ENCODE data around the gene IFNA5.
A peak's percentile ranks its signal among the peaks of the same experiment; 100 is the strongest.

IFNA5 gene

DNA sequence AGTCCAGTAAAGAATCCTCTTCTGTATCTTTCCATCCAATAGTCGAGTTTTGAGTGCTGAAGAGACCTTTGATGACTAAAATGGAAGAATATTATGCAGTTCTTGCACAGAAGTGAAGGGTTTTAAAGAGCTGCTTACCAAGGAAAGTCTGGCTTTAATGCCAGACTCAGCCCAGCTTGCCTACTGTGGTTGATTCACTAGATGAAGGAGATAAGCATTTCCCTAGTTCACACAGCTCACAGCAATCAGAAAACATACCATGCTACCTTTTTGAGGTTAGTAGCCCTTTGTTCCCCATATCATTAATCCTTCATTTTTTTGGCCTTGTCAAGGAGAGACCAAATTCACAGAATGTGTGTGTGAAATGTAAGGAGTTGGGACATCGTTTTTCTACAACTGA, 15.3 kb downstream of the IFNA5 start:
- Histone ChIP-seq H3K4me1 (ENCODE audit: control insufficient read depth in 1 of 2, insufficient read depth in 1 of 2, low read depth in 1 of 2, low read length in 1 of 2) (peaks cover 26 to 31% of the 10 kb centered on the region in 2 experiments), H3K27ac (no peak overlapping the region), H3K27me3 (peaks cover 7% of the 10 kb centered on the region), H3K9me3 (no peaks in the 10 kb centered on the region), H3K36me3 (no peaks in the 10 kb centered on the region), H3K4me3 (ENCODE audit: low read depth in 1 of 2, low read length in 1 of 2) (no peak overlapping the region)
- TF ChIP-seq, protein P1, sequence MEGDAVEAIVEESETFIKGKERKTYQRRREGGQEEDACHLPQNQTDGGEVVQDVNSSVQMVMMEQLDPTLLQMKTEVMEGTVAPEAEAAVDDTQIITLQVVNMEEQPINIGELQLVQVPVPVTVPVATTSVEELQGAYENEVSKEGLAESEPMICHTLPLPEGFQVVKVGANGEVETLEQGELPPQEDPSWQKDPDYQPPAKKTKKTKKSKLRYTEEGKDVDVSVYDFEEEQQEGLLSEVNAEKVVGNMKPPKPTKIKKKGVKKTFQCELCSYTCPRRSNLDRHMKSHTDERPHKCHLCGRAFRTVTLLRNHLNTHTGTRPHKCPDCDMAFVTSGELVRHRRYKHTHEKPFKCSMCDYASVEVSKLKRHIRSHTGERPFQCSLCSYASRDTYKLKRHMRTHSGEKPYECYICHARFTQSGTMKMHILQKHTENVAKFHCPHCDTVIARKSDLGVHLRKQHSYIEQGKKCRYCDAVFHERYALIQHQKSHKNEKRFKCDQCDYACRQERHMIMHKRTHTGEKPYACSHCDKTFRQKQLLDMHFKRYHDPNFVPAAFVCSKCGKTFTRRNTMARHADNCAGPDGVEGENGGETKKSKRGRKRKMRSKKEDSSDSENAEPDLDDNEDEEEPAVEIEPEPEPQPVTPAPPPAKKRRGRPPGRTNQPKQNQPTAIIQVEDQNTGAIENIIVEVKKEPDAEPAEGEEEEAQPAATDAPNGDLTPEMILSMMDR (IDR thresholded peaks at IDR 0.05): no peak

DNA sequence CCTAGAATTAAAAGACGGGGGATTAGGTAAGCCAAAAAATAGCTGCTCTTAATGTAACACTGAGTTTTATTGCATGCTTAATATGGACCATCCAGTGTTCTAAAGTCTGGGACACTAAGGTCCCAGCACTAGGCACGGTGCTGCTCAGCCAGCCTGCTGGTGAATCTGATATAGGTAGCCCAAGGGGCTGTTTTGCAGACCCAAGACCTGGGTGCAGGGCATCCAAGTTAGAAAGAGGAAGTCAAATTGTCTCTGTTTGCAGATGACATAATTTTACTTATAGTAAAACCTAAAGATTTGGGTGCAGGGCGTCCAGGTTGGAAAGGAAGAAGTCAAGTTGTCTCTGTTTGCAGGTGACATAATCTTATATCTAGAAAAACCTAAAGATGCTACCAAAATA, 17.8 kb downstream of the IFNA5 start:
- TF ChIP-seq, protein P1 (IDR thresholded peaks at IDR 0.05): no peak
- Histone ChIP-seq H3K27ac (peak overlapping the region; percentile 72), H3K36me3 (no peaks in the 10 kb centered on the region), H3K9me3 (no peaks in the 10 kb centered on the region), H3K27me3 (no peaks in the 10 kb centered on the region), H3K4me1 (ENCODE audit: control insufficient read depth in 1 of 2, insufficient read depth in 1 of 2, low read depth in 1 of 2, low read length in 1 of 2) (peaks cover 25 to 28% of the 10 kb centered on the region in 2 experiments), H3K4me3 (ENCODE audit: low read depth in 1 of 2, low read length in 1 of 2) (peak overlapping the region in 1 of 2 experiments; percentile 39)

DNA sequence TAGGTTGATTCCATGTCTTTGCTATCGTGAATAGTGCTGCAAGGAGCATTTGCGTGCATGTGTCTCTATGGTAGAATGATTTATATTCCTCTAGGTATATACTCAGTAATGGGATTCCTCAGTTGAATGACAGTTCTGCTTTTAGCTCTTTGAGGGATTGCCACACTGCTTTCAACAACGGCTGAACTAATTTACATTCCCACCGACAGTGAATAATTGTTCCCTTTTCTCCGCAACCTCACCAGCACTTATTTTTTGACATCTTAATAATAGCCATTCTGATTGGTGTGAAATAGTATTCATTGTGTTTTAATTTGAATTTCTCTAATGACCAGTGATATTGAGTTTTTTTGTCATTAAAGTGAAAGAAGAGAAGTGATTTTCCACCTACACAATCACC, 18.5 kb downstream of the IFNA5 start:
- peak overlapping the region; percentile 72 for H3K27ac ChIP-seq
- TF ChIP-seq, protein P1 (IDR thresholded peaks at IDR 0.05): no peak

DNA sequence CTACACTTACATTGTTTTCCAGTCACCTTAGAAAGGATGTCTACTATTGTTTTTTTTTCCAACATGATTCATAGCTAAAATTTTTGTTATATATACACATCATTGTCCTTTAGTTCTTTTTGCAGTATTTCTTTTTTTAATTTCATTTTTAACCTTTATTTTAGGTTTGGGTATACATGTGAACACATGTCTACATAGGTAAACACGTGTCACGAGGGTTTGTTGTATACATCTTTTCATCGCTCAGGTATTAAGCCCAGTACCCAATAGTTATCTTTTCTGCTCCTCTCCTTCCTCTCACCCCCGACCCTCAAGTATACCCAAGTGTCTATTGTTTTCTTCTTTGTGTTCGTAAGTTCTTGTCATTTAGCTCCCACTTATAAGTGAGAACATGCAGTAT, 19.0 kb downstream of the IFNA5 start:
- H3K27ac ChIP-seq: peak overlapping the region; percentile 72
- no peaks in the 10 kb centered on the region for H3K9me3 ChIP-seq
- peaks cover 32 to 35% of the 10 kb centered on the region in 2 experiments for H3K4me1 ChIP-seq (ENCODE audit: control insufficient read depth in 1 of 2, insufficient read depth in 1 of 2, low read depth in 1 of 2, low read length in 1 of 2)
- no peaks in the 10 kb centered on the region for H3K36me3 ChIP-seq
- no peak overlapping the region for H3K4me3 ChIP-seq (ENCODE audit: low read depth in 1 of 2, low read length in 1 of 2)
- TF ChIP-seq, protein P1 (IDR thresholded peaks at IDR 0.05): no peak
- H3K27me3 ChIP-seq: no peaks in the 10 kb centered on the region

More for the DNA sequence above, 18.5 kb downstream of the IFNA5 start:
- Histone ChIP-seq H3K4me1 (ENCODE audit: control insufficient read depth in 1 of 2, insufficient read depth in 1 of 2, low read depth in 1 of 2, low read length in 1 of 2) (peaks cover 26 to 30% of the 10 kb centered on the region in 2 experiments), H3K36me3 (no peaks in the 10 kb centered on the region), H3K27me3 (no peaks in the 10 kb centered on the region), H3K9me3 (no peaks in the 10 kb centered on the region), H3K4me3 (ENCODE audit: low read depth in 1 of 2, low read length in 1 of 2) (peak overlapping the region in 1 of 2 experiments; percentile 39)

DNA sequence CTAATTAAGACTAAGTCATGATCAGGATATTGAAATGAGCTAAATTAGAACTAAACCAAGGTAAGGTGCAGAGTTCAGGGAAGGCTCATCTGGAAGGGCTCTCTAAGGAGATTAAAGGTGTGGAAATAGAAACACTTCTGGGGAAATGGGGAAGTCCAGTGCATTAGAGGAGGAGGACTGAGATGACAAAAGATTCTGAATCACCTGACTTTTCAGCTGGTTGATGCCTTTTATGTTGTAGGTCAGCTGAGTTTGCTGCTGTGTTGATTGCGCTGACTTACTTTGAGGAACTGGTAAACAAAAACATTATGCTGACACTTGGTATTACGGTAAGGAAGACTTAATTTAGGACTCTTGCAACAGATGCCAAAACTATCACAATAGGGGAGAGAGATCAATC, 23.8 kb downstream of the IFNA5 start:
- TF ChIP-seq, protein P1 (IDR thresholded peaks at IDR 0.05): no peak
- Histone ChIP-seq H3K4me1 (ENCODE audit: control insufficient read depth in 1 of 2, insufficient read depth in 1 of 2, low read depth in 1 of 2, low read length in 1 of 2) (peaks cover 8 to 9% of the 10 kb centered on the region in 2 experiments), H3K4me3 (ENCODE audit: low read depth in 1 of 2, low read length in 1 of 2) (no peak overlapping the region), H3K9me3 (no peaks in the 10 kb centered on the region), H3K27ac (no peak overlapping the region), H3K36me3 (no peaks in the 10 kb centered on the region), H3K27me3 (no peaks in the 10 kb centered on the region)

DNA sequence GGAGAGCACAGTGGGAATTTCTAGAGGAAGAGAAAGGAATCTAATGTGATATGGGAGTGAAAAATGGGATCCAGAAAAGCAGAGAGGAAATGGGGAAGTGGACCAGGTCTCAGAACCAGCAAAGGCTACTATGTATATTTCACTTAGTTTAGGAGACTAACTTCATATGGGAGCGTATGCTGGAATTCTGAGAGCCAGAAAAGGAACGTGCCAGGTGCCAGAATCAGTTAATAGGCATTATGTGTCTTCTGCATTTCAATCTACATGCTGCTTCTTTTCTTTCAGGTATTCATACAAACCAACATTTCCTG, 36.8 kb downstream of the IFNA5 start:
- H3K4me3 ChIP-seq (ENCODE audit: low read depth in 1 of 2, low read length in 1 of 2): no peak overlapping the region
- peaks cover 6 to 11% of the 10 kb centered on the region in 2 experiments for H3K4me1 ChIP-seq (ENCODE audit: control insufficient read depth in 1 of 2, insufficient read depth in 1 of 2, low read depth in 1 of 2, low read length in 1 of 2)
- TF ChIP-seq, protein P1 (IDR thresholded peaks at IDR 0.05): no peak

More for the DNA sequence above, 36.8 kb downstream of the IFNA5 start:
- Histone ChIP-seq H3K9me3 (no peaks in the 10 kb centered on the region), H3K27ac (no peak overlapping the region), H3K27me3 (no peaks in the 10 kb centered on the region), H3K36me3 (no peaks in the 10 kb centered on the region)

Measured in neutrophil (primary cell).